Mesodermal cell (in vitro differentiated cells): ENCODE results near the gene PCDHGB3.
"Not testable (repeated sequence)": the region's sequence is repeated elsewhere in the genome, so short reads cannot be mapped to it uniquely, and the experiment has no call there.

Source experiments
- H3K27ac ChIP-seq: 2 replicates; pipeline ENCODE4 v1.7.0; 2013; ENCODE audit warnings: mild to moderate bottlenecking, low read depth, low read length, moderate library complexity; ENCODE audit not compliant: severe bottlenecking
- H3K36me3 ChIP-seq: 2 replicates; pipeline ENCODE4 v1.7.1; 2013; ENCODE audit warnings: mild to moderate bottlenecking, low read length, moderate library complexity; ENCODE audit not compliant: control insufficient read depth, insufficient read depth
- H3K4me1 ChIP-seq: one replicate; pipeline ENCODE4 v1.7.1; 2013; ENCODE audit warnings: mild to moderate bottlenecking, low read length; ENCODE audit not compliant: insufficient read depth, control insufficient read depth, poor library complexity, severe bottlenecking
- H3K4me3 ChIP-seq: 2 replicates; pipeline ENCODE4 v1.7.0; 2013; ENCODE audit warnings: low read length, control low read depth, mild to moderate bottlenecking; ENCODE audit not compliant: insufficient read depth, poor library complexity, severe bottlenecking; ENCODE audit errors: extremely low read depth
- H3K9me3 ChIP-seq: 2 replicates; pipeline ENCODE4 v1.7.1; 2013; ENCODE audit warnings: mild to moderate bottlenecking, low read length, moderate library complexity; ENCODE audit not compliant: control insufficient read depth
- WGBS, 2 experiments: methylation state at CpG; one replicate each; pipeline ENCODE4 v1.1.5; 2013; ENCODE audit warnings: missing lambda C conversion rate in 2 of 2; ENCODE audit not compliant: insufficient coverage in 2 of 2; 5-methylcytosine and 5-hydroxymethylcytosine counted together

Gene PCDHGB3

GRCh38 chr5:141382469-141383294, 12.6 kb downstream of the PCDHGB3 start, which contains the start of gene PCDHGA7:
PCDHGA7 (plus strand) TSS chr5:141382742; CDS start chr5:141382900, 158 bp downstream.
- 94 to 96% methylated on average over 35 to 36 of the region's 37 CpGs for WGBS, 2 experiments

GRCh38 chr5:141383345-141383744, 13.3 kb downstream of the PCDHGB3 start:
- 95 to 98% methylated on average over 14 to 20 of the region's 21 CpGs for WGBS, 2 experiments
- H3K36me3 ChIP-seq = no peaks in the 10 kb centered on the region
- no peak overlapping the region for H3K27ac ChIP-seq
- H3K4me3 ChIP-seq = no peak overlapping the region
- H3K9me3 ChIP-seq = peaks cover 20% of the 10 kb centered on the region
- no peaks in the 10 kb centered on the region for H3K4me1 ChIP-seq

More at GRCh38 chr5:141382469-141383294, 12.6 kb downstream of the PCDHGB3 start, which contains the start of gene PCDHGA7:
- H3K36me3 ChIP-seq = no peaks in the 10 kb centered on the region
- H3K4me3 ChIP-seq = no peak within 1 kb of the TSS
- peaks cover 19% of the 10 kb centered on the region for H3K9me3 ChIP-seq
- H3K4me1 ChIP-seq = no peaks in the 10 kb centered on the region
- no peak within 1 kb of the TSS for H3K27ac ChIP-seq

GRCh38 chr5:141384471-141385267, 14.6 kb downstream of the PCDHGB3 start:
- peaks cover 31% of the 10 kb centered on the region for H3K9me3 ChIP-seq
- 94 to 95% methylated on average over 39 to 43 of the region's 43 CpGs for WGBS, 2 experiments
- no peaks in the 10 kb centered on the region for H3K4me1 ChIP-seq
- H3K36me3 ChIP-seq = no peaks in the 10 kb centered on the region
- no peak overlapping the region for H3K4me3 ChIP-seq
- H3K27ac ChIP-seq = no peak overlapping the region

GRCh38 chr5:141387557-141388311, 17.7 kb downstream of the PCDHGB3 start, which contains the start of gene PCDHGB4:
PCDHGB4 (plus strand) TSS chr5:141387698; CDS start chr5:141387885, 187 bp downstream.
- 64 to 74% methylated on average over 12 to 15 of the region's 40 CpGs for WGBS, 2 experiments
- not testable (repeated sequence) for H3K36me3 ChIP-seq, H3K4me1 ChIP-seq, H3K27ac ChIP-seq
- peak within 1 kb of the TSS; percentile 18 for H3K4me3 ChIP-seq
- H3K9me3 ChIP-seq = peaks cover 49% of the 10 kb centered on the region

GRCh38 chr5:141388661-141389060, 18.6 kb downstream of the PCDHGB3 start:
- WGBS, 2 experiments = 94 to 98% methylated on average over 4 to 6 of the region's 10 CpGs
- H3K36me3 ChIP-seq = peaks cover 14% of the 10 kb centered on the region
- no peaks in the 10 kb centered on the region for H3K4me1 ChIP-seq
- no peak overlapping the region for H3K4me3 ChIP-seq
- H3K27ac ChIP-seq = no peak overlapping the region
- peaks cover 50% of the 10 kb centered on the region for H3K9me3 ChIP-seq

GRCh38 chr5:141389153-141390042, 19.4 kb downstream of the PCDHGB3 start:
- WGBS, 2 experiments = 95 to 97% methylated on average over 70 to 77 of the region's 77 CpGs
- no peak overlapping the region for H3K4me3 ChIP-seq
- H3K36me3 ChIP-seq = peaks cover 15% of the 10 kb centered on the region
- no peaks in the 10 kb centered on the region for H3K4me1 ChIP-seq
- peaks cover 56% of the 10 kb centered on the region for H3K9me3 ChIP-seq
- H3K27ac ChIP-seq = no peak overlapping the region

- H3K36me3 ChIP-seq = peaks cover 15% of the 10 kb centered on the region
- H3K27ac ChIP-seq = no peak within 1 kb of the TSS
- H3K4me3 ChIP-seq = no peak within 1 kb of the TSS
- H3K4me1 ChIP-seq = no peaks in the 10 kb centered on the region
- 92 to 96% methylated on average over 31 to 37 of the region's 38 CpGs for WGBS, 2 experiments
- H3K9me3 ChIP-seq = peaks cover 63% of the 10 kb centered on the region
Measured at GRCh38 chr5:141392429-141393198, 22.6 kb downstream of the PCDHGB3 start, which contains the start of gene PCDHGA8. PCDHGA8 (plus strand) TSS chr5:141392633; CDS start chr5:141392814, 181 bp downstream.

GRCh38 chr5:141393267-141393666, 23.2 kb downstream of the PCDHGB3 start:
- Histone ChIP-seq H3K4me1 (no peaks in the 10 kb centered on the region), H3K36me3 (peaks cover 15% of the 10 kb centered on the region), H3K4me3 (no peak overlapping the region), H3K27ac (no peak overlapping the region), H3K9me3 (peaks cover 63% of the 10 kb centered on the region)
- whole genome bisulfite sequencing, 2 experiments = 95% methylated on average over 19 to 20 of the region's 21 CpGs
